Measurements from ENCODE around the gene CCL18.
"Not testable (repeated sequence)": the region's sequence is repeated elsewhere in the genome, so short reads cannot be mapped to it uniquely, and the experiment has no call there.

CCL18 gene

GRCh38 chr17:36063786-36064541 is at the start of gene CCL18:
Gene CCL18, plus strand, starts transcription at chr17:36064272. Its CDS starts 71 bp downstream, at chr17:36064343.
- no peaks in the 10 kb centered on the region for H3K9me3 ChIP-seq
- DNase-seq (ENCODE audit: low spot score in 2 of 2) = no peak
- in situ Hi-C loops (cut with MboI; ENCODE audit: low sequenced_read_pairs) = no loop called here
- no peaks in the 10 kb centered on the region for H3K4me1 ChIP-seq
- H3K36me3 ChIP-seq (replicated peaks) = no peaks in the 10 kb centered on the region
- no peak within 1 kb of the TSS for H3K4me3 ChIP-seq
- no peaks in the 10 kb centered on the region for H3K27me3 ChIP-seq (ENCODE audit: low read depth)

- H3K9me3 ChIP-seq = no peaks in the 10 kb centered on the region
- H3K36me3 ChIP-seq (replicated peaks) = no peaks in the 10 kb centered on the region
- DNase-seq (ENCODE audit: low spot score in 2 of 2) = no peak
- H3K27me3 ChIP-seq (ENCODE audit: low read depth) = peaks cover 9% of the 10 kb centered on the region; the same call in 1 of the 2 replicates
- no peaks in the 10 kb centered on the region for H3K4me1 ChIP-seq
- no peak overlapping the region for H3K4me3 ChIP-seq
- in situ Hi-C loops (cut with MboI; ENCODE audit: low sequenced_read_pairs) = no loop called here
Observed at GRCh38 chr17:36014946-36015345, 49.1 kb upstream of the CCL18 start.

DNA sequence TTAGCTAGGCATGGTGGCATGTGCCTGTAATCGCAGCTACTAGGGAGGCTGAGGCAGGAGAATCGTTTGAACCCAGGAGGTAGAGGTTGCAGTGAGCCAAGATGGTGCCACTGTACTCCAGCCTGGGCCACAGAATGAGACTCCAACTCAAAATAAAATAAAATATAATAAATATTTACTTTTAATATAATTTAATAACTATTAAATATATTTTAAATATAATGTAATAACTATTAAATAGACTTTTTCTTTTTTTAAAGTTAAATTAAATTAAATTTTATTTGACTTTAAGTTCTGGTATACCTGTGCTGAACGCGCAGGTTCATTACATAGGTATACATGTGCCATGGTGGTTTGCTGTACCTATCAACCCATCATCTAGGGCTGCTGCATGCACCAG is 48.2 kb upstream of the CCL18 start:
- H3K27me3 ChIP-seq (ENCODE audit: low read depth); H3K9me3 ChIP-seq; DNase-seq (ENCODE audit: low spot score in 2 of 2); in situ Hi-C loops (cut with MboI; ENCODE audit: low sequenced_read_pairs); H3K4me1 ChIP-seq; H3K36me3 ChIP-seq (replicated peaks); H3K4me3 ChIP-seq: not testable (repeated sequence)

- Histone ChIP-seq H3K36me3 (replicated peaks) (no peaks in the 10 kb centered on the region), H3K27me3 (ENCODE audit: low read depth) (peaks cover 9% of the 10 kb centered on the region; the same call in 1 of the 2 replicates), H3K9me3 (no peaks in the 10 kb centered on the region), H3K4me3 (no peak overlapping the region), H3K4me1 (no peaks in the 10 kb centered on the region)
- in situ Hi-C loops (cut with MboI; ENCODE audit: low sequenced_read_pairs) = no loop called here
- no peak for DNase-seq (ENCODE audit: low spot score in 2 of 2)
Observed at GRCh38 chr17:36016555-36016954, 47.5 kb upstream of the CCL18 start.

DNA sequence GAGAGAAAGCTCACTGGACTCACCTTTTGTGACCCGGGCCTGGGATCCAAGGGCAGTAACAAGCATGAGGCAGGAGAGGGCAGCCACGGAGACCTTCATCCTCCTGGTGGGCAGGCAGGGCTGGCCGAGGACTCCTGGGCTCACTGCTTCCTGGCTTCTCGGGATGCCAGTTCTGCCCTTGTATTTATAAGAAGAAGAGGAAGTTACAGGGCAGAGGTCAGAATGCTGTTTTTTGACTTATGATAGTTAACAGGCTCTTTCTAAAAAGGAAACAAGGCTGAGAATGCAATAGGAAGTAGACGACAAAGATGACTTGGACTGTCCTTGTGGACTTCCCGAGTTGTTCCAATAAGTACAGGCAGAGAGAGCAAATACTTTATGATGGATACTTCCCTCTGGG is 46.3 kb upstream of the CCL18 start, which contains the start of gene CCL23:
Gene CCL23 (minus strand): TSS at position 174 of the 400 bp plus-strand sequence. CDS start 75 bp downstream, at position 99.
- no peak for DNase-seq (ENCODE audit: low spot score in 2 of 2)
- no peaks in the 10 kb centered on the region for H3K4me1 ChIP-seq
- no peak within 1 kb of the TSS for H3K4me3 ChIP-seq
- H3K27me3 ChIP-seq (ENCODE audit: low read depth) = peaks cover 9% of the 10 kb centered on the region; the same call in 1 of the 2 replicates
- in situ Hi-C loops (cut with MboI; ENCODE audit: low sequenced_read_pairs) = no loop called here
- H3K9me3 ChIP-seq = no peaks in the 10 kb centered on the region
- H3K36me3 ChIP-seq (replicated peaks) = no peaks in the 10 kb centered on the region

DNA sequence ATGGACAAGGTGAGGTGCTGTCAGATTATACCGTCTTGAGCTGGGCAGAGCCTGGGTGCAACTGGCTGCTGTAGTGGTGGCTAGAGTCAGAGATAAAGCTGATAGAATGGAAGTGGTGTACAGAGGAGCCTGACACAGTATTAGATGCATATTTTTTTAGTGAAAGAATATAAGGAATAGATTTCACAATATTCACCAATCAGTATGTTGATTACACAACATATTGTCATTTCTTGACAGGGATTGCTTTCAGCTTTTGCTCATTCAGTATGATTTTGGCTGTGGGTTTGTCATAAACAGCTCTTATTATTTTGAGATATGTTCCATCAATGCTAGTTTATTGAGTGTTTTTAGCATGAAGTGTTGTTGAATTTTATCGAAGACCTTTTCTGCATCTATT is 44.6 kb upstream of the CCL18 start:
- no peaks in the 10 kb centered on the region for H3K9me3 ChIP-seq
- no peak overlapping the region for H3K4me3 ChIP-seq
- peaks cover 9% of the 10 kb centered on the region; the same call in 1 of the 2 replicates for H3K27me3 ChIP-seq (ENCODE audit: low read depth)
- no peak for DNase-seq (ENCODE audit: low spot score in 2 of 2)
- in situ Hi-C loops (cut with MboI; ENCODE audit: low sequenced_read_pairs) = no loop called here
- H3K36me3 ChIP-seq (replicated peaks) = no peaks in the 10 kb centered on the region
- no peaks in the 10 kb centered on the region for H3K4me1 ChIP-seq

- DNase-seq (ENCODE audit: low spot score in 2 of 2) = no peak
- in situ Hi-C loops (cut with MboI; ENCODE audit: low sequenced_read_pairs) = no loop called here
- H3K4me1 ChIP-seq = no peaks in the 10 kb centered on the region
- H3K9me3 ChIP-seq = no peaks in the 10 kb centered on the region
- no peaks in the 10 kb centered on the region for H3K36me3 ChIP-seq (replicated peaks)
- H3K27me3 ChIP-seq (ENCODE audit: low read depth) = 0 out of 2 replicates have a peak, but pooled peaks cover 5% of the 10 kb centered on the region
- no peak overlapping the region for H3K4me3 ChIP-seq
Observed at GRCh38 chr17:36024106-36024869, 39.8 kb upstream of the CCL18 start.

DNA sequence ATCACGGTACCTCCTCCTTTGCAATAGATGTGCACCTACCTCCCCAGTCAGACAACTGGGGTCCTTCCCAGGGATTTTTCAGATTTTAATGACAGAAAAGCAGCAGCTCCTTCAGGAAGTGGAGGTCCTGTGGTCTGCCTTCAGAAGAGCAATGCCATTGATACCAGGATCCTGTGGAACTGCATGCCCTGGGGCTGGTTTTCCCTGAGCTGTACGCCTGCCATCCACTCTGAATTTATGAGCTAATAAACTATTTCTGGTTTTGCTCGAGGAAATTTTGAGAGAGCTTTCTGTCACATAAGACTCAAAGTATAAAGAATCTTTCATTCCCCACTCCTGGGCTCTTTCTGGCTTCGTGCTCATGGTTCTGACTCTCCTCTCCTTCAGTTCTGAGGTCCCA is 36.3 kb upstream of the CCL18 start:
- Histone ChIP-seq H3K4me1 (no peaks in the 10 kb centered on the region), H3K36me3 (replicated peaks) (no peaks in the 10 kb centered on the region), H3K27me3 (ENCODE audit: low read depth) (peaks cover 2% of the 10 kb centered on the region), H3K9me3 (no peaks in the 10 kb centered on the region), H3K4me3 (no peak overlapping the region)
- in situ Hi-C loops (cut with MboI; ENCODE audit: low sequenced_read_pairs) = no loop called here
- no peak for DNase-seq (ENCODE audit: low spot score in 2 of 2)

DNA sequence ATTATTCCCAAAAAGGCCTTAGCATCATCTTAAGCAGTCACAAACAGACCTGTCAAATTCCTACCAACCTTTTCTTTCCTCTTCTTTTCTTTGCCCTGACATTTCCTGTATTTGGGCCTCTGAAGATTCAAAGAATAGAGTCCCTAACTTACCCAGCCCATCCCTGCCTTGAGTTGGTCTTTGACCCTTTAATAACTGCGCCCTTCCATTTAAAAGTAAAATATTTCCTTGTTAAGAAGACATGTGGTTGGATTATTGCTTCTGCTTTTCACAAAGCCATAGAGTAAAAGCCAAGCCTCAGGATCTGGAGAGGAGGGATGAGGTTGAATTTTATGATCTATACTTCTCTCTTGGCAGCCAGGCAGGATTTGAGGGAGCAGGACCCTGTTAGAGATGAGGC is 33.1 kb upstream of the CCL18 start:
- no peak for DNase-seq (ENCODE audit: low spot score in 2 of 2)
- H3K4me3 ChIP-seq = no peak overlapping the region
- no peaks in the 10 kb centered on the region for H3K9me3 ChIP-seq
- H3K27me3 ChIP-seq (ENCODE audit: low read depth) = peaks cover 9% of the 10 kb centered on the region
- no peaks in the 10 kb centered on the region for H3K36me3 ChIP-seq (replicated peaks)
- in situ Hi-C loops (cut with MboI; ENCODE audit: low sequenced_read_pairs) = no loop called here
- no peaks in the 10 kb centered on the region for H3K4me1 ChIP-seq

- in situ Hi-C loops (cut with MboI; ENCODE audit: low sequenced_read_pairs) = no loop called here
- no peak for DNase-seq (ENCODE audit: low spot score in 2 of 2)
Observed at GRCh38 chr17:36034127-36034526, 29.9 kb upstream of the CCL18 start.

DNA sequence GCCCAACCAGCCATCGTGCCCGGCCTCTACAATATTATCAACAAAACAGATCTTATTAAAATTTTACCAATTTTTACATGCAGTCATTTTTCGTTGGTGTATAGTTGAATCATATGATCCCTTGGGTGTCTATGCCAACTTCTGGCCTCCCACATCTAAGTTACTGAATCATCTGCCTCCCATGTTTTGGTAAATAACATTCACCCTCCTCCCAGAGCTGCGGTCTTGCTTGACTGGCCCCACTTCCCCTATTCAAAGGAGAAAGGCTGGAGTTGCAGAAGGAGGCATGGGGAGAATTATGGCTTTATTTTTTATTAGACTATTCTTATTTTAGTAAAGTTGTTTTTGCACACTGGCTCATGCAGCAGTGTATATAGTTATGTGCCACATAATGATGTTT is 27.8 kb upstream of the CCL18 start:
- no peak for DNase-seq (ENCODE audit: low spot score in 2 of 2)
- no peaks in the 10 kb centered on the region for H3K36me3 ChIP-seq (replicated peaks)
- no peaks in the 10 kb centered on the region for H3K4me1 ChIP-seq
- in situ Hi-C loops (cut with MboI; ENCODE audit: low sequenced_read_pairs) = no loop called here
- peaks cover 9% of the 10 kb centered on the region for H3K27me3 ChIP-seq (ENCODE audit: low read depth)
- H3K9me3 ChIP-seq = no peaks in the 10 kb centered on the region
- H3K4me3 ChIP-seq = no peak overlapping the region

More at GRCh38 chr17:36034127-36034526, 29.9 kb upstream of the CCL18 start:
- Histone ChIP-seq H3K4me3 (no peak overlapping the region), H3K4me1 (no peaks in the 10 kb centered on the region), H3K9me3 (no peaks in the 10 kb centered on the region), H3K36me3 (replicated peaks) (no peaks in the 10 kb centered on the region), H3K27me3 (ENCODE audit: low read depth) (peaks cover 9% of the 10 kb centered on the region)

- no peak for DNase-seq (ENCODE audit: low spot score in 2 of 2)
- H3K9me3 ChIP-seq = no peaks in the 10 kb centered on the region; the same call in 1 of the 2 replicates
- H3K27me3 ChIP-seq (ENCODE audit: low read depth) = no peaks in the 10 kb centered on the region
- no peaks in the 10 kb centered on the region for H3K36me3 ChIP-seq (replicated peaks)
- no peaks in the 10 kb centered on the region for H3K4me1 ChIP-seq
- H3K4me3 ChIP-seq = no peak overlapping the region
- in situ Hi-C loops (cut with MboI; ENCODE audit: low sequenced_read_pairs) = no loop called here
Observed at GRCh38 chr17:36048066-36048465, 16.0 kb upstream of the CCL18 start.

DNA sequence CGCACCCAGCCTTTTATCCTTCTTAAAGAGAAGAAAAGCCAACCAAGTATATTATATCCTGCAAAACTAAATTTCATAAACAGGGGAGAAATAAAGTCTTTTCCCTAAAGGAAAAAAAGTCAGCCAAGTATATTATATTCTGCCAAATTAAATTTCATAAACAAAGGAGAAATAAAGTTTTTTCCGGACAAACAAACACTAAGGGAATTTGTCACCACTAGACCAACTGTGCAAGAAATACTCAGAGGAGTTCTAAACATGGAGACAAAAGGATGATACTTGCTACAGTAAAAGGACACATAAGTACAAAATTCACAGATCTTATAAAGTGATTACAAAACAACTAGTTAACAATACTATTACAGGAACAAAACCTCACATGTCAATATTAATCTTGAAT is 14.4 kb upstream of the CCL18 start:
- Histone ChIP-seq H3K9me3 (no peaks in the 10 kb centered on the region; the same call in 1 of the 2 replicates), H3K4me3 (no peak overlapping the region), H3K27me3 (ENCODE audit: low read depth) (no peaks in the 10 kb centered on the region), H3K4me1 (no peaks in the 10 kb centered on the region), H3K36me3 (replicated peaks) (no peaks in the 10 kb centered on the region)
- DNase-seq (ENCODE audit: low spot score in 2 of 2) = no peak
- in situ Hi-C loops (cut with MboI; ENCODE audit: low sequenced_read_pairs) = no loop called here

DNA sequence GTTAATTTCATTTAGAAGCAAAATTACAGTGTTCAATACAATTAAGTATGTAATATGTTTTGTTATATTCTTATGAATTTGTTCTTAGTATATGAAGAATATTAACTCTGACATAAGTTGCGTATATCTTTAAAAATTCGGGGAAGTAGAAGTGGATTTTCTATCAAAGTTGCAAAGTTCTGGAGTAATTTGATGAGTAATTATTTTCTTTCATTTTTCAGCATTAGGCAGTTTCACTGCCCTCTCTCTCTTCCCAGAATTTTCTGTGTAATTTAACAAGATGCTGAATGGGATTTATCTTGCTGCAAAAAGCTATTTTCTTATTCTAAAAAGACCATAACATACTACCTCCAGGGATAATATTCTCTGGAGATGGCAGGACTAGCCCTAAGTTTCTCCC is 8.9 kb upstream of the CCL18 start:
- H3K4me3 ChIP-seq = no peak overlapping the region
- DNase-seq (ENCODE audit: low spot score in 2 of 2) = no peak
- no peaks in the 10 kb centered on the region; the same call in 1 of the 2 replicates for H3K9me3 ChIP-seq
- no peaks in the 10 kb centered on the region for H3K4me1 ChIP-seq
- in situ Hi-C loops (cut with MboI; ENCODE audit: low sequenced_read_pairs) = no loop called here
- H3K27me3 ChIP-seq (ENCODE audit: low read depth) = no peaks in the 10 kb centered on the region
- no peaks in the 10 kb centered on the region for H3K36me3 ChIP-seq (replicated peaks)

All from HAP-1 (cell line).